ENCODE results near the gene HDAC1.

DNA sequence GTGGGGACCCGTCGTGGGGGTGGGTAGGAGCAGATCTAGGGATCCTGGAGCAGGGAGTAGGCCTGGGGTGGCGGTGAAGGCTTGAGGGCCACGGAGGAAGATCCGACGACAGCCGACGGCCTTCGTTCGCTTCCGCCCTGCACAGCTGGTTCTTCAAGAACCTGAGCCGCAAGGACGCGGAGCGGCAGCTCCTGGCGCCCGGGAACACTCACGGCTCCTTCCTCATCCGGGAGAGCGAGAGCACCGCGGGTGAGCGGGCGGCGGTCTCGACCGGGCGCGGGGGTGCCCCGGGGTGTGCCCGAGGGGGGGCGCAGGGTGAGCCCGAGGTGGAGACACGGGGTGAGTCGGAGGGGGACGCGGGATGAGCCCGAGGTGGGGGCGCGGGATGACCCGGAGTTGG lies 16.5 kb upstream of the HDAC1 start:
- TF ChIP-seq, protein P1, sequence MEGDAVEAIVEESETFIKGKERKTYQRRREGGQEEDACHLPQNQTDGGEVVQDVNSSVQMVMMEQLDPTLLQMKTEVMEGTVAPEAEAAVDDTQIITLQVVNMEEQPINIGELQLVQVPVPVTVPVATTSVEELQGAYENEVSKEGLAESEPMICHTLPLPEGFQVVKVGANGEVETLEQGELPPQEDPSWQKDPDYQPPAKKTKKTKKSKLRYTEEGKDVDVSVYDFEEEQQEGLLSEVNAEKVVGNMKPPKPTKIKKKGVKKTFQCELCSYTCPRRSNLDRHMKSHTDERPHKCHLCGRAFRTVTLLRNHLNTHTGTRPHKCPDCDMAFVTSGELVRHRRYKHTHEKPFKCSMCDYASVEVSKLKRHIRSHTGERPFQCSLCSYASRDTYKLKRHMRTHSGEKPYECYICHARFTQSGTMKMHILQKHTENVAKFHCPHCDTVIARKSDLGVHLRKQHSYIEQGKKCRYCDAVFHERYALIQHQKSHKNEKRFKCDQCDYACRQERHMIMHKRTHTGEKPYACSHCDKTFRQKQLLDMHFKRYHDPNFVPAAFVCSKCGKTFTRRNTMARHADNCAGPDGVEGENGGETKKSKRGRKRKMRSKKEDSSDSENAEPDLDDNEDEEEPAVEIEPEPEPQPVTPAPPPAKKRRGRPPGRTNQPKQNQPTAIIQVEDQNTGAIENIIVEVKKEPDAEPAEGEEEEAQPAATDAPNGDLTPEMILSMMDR (IDR thresholded peaks at IDR 0.05), result no peak
- TF ChIP-seq POLR2A (IDR thresholded peaks at IDR 0.05), result no peak

Data from heart left ventricle (tissue), 13 donors.